HG03280 (cell line): ENCODE measurements around the gene DHFR.
"Not testable (repeated sequence)": the region's sequence is repeated elsewhere in the genome, so short reads cannot be mapped to it uniquely, and the experiment has no call there.

ENCODE experiments used
- ATAC-seq: cut with Tn5 transposase; IDR thresholded peaks from one replicate; pipeline ENCODE4 v1.9.1; 2021; ENCODE audit warnings: mild to moderate bottlenecking, moderate library complexity; ENCODE audit not compliant: unreplicated experiment

Gene DHFR

DNA sequence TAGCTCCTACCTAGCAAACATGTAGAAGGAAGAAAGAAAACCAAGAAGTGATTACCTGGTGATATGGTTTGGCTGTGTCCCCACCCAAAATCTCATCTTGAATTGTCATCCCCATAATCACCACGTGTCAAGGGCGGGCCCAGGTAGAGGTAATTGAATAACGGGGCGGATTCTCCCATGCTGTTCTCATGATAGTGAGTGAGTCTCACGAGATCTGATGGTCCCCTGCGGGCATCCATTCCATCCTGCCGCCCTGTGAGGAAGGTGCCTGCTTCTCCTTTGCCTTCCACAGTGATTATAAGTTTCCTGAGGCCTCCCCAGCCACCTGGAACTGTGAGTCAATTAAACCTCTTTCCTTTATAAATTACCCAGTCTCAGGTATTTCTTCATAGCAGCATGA is 57.3 kb downstream of the DHFR start:
- no peak for ATAC-seq

DNA sequence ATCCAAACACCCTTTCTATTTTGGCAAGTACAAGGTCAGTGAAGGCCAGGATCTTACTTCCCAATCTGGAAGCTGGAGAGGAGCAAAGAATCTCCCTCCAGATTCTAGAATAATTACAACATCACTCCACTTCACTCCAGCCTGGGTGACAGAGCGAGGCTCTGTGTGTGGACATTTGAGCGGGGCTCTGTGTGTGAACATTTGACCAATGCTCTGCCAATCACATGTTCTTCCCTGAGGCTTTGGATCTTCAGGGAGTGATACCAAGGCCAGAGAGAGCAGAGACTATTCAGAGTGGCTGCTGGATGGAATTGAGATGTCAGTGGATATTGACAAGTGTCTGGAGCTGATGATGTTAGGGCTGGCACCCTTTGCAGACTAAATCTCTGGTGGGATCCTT is 60.0 kb downstream of the DHFR start:
- no peak for ATAC-seq

DNA sequence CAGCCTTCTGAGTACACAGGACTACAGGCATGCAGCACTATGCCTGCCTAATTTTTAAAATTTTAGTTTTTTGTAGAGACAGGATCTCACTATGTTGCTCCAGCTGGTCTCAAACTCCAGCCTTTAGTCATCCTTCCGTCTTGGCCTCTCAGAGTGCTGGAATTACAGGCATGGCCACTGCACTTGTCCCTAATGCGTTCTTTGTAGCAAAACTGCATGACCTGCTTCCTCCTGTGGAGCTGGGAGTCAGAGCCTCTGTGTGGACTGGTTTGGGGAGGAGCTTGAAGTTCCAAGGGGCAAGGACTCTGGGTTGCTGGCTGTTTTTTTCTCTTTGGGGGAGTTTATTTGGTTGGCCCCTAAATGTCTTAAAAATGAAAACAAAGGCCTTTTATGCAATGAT is 62.0 kb downstream of the DHFR start:
- no peak for ATAC-seq

DNA sequence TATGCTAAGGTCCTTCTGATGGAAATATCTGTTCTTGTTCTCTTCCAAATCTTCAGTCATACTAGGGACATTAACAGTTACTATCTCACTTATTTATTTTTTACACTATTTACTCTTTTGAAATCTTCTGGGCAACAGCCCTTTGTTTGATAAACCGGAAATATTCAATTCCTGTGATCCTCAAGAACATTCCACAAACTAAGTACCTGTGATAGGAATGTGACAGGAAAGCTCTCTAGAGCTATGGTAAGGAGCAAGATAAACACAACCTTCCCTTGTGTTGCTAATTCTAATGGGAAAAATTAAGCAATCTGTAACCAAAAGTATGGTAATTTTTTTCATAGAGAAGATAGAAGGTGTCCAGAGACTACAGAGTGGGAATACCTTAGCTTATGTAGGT is 62.7 kb downstream of the DHFR start:
- no peak for ATAC-seq

DNA sequence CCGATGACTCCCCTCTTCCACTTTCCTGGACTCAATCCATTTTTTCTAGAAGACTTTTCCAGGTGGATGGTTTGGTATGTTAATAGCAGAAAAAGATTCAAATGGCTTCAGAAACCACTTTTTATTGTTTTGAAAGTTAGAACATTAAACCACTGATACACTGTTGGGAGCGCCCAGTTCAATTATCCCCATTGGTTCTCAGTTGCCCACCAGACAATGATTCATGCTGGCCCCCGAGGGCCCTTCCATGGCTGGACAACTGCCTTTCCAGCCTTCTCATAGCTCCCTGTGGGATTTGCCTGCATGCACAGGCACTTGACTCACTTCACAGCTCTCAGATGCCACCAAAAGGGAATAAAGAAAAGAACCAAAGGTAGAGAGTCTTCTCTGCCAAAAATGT is 63.4 kb downstream of the DHFR start:
- no peak for ATAC-seq

DNA sequence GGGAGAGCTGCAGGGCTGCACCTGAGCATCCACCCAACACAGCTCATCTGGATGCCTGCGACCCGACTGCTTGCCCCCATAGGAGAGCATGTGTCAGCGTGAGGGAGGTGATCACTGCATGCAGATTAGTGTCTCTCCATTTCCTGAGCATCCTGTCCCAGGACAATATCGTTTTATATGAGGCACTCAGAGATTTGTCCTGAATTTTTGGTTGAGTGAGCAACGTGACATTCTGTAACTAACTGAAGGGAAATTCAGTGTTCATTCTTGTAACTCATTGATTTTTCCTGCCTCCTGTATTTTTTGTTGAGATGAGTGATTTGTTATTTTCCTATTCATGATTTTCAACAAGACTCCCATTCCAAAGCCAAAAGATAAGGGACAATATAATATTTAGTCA is 64.0 kb downstream of the DHFR start:
- no peak for ATAC-seq

DNA sequence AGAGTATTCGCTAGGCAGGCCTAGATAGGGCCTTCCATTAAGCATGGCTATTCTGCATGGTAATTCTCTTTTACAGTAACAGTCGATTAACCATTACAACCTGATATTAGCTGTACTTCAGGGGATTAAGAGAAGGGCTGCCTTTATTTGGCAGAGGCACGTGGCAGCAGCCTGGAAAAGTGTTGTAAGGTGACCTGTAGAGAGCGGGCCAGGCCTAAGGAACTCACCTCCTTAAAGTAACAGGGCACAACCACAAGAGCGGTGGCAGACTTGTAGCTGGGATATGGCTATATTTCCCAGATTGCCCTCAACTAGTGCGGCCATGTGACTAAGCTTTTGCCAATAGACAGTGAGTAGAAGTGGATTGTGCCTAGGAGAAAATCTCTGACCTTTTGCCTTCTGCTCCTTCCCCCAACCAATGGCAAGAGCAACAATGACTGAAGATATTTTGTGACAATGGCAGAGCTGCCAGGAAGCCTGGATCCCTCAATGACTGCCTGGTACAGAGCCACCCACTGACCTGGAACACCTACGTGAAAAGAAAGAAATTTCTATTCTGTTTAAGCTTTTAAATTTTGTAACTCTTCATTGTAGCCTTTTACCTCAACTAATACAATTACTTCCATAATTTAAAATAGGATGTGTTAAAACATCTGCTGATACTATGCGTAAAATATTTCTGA is 65.8 kb downstream of the DHFR start:
- no peak for ATAC-seq

DNA sequence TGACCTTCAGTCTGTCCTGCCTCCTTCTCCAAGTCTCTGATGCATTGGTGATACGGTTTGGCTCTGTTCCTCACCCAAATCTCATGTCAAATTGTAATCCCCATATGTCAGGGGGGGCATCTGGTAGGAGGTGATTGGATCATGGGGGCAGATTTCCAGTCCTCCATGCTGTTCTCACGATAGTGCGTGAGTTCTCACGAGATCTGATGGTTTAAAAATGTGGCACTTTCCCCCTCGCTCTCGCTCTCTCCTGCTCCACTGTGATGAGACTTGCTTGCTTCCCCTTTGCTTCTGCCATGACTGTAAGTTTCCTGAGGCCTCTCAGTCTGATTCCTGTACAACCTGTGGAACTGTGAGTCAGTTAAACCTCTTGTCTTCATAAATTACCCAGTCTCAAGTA is 70.0 kb downstream of the DHFR start:
- no peak for ATAC-seq

DNA sequence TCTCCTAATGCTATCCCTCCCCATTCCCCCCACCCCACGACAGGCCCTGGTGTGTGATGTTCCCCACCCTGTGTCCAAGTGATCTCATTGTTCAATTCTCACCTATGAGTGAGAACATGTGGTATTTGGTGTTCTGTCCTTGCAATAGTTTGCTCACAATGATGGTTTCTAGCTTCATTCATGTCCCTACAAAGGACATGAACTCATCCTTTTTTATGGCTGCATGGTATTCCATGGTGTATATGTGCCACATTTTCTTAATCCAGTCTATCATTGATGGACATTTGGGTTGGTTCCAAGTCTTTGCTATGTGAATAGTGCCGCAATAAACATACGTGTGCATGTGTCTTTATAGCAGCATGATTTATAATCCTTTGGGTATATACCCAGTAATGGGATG is 74.5 kb downstream of the DHFR start:
- not testable (repeated sequence) for ATAC-seq

DNA sequence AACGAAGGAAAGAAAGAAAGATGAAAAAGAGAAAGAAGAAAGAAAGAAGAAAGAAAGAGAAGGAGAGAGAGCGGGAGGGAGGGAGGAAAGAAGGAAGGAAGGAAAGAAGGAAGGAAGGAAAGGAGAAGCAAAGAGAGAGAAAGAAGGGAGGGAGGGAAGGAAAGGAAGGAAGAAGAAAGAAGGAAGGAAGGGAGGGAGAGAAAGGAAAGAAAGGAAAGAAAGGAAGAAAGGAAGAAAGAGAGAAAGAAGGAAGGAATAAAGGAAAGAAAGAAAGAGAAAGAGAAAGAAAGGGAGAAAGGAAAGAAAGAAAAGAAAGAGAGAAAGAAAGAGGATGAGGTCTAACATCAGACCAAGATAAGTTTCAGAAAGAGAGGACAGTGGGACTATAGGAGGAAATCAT is 75.7 kb downstream of the DHFR start:
- ATAC-seq, result no peak

DNA sequence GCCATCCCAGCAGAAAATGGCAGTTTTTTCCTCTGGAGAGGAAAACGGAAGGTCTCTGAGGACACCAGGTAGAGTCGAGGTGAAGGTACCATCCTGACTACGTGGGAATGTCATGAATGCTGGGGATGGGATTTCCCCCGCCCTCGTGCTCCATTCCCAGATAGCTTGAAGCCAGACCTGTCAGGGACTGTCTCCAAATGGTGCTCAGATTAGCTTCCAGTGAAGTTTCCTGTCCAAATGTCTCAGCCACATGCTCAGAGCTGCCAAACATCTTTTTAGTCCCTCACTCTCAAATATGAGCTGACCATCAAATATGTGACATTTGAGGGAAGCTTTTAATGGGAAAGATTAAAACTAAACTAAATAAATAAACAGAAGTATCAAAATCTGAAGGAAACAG is 77.1 kb downstream of the DHFR start:
- no peak for ATAC-seq

DNA sequence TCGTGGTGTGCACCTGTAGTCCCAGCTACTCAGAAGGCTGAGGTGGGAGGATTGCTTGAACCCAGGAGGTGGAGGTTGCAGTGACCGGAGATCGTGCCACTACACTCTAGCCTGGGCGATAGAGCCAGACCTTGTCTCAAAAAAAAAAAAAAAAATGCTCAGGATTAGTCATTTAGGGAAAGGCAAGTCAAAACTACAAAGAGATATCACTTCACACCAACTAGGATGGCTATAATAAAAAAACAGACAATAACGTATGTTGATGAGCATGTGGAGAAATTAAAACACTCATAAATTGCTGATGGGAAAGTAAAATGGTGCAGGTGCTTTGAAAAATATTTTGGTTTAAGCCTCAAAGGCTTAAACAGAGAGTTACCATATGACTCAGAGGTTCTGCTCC is 78.4 kb downstream of the DHFR start:
- no peak for ATAC-seq
